Measurements from ENCODE around the gene TMEM120B.
"Not testable (repeated sequence)": the region's sequence is repeated elsewhere in the genome, so short reads cannot be mapped to it uniquely, and the experiment has no call there.

The TMEM120B gene

GRCh38 chr12:121776190-121777098 lies 63.9 kb downstream of the TMEM120B start:
- DNase-seq = no peak

DNA sequence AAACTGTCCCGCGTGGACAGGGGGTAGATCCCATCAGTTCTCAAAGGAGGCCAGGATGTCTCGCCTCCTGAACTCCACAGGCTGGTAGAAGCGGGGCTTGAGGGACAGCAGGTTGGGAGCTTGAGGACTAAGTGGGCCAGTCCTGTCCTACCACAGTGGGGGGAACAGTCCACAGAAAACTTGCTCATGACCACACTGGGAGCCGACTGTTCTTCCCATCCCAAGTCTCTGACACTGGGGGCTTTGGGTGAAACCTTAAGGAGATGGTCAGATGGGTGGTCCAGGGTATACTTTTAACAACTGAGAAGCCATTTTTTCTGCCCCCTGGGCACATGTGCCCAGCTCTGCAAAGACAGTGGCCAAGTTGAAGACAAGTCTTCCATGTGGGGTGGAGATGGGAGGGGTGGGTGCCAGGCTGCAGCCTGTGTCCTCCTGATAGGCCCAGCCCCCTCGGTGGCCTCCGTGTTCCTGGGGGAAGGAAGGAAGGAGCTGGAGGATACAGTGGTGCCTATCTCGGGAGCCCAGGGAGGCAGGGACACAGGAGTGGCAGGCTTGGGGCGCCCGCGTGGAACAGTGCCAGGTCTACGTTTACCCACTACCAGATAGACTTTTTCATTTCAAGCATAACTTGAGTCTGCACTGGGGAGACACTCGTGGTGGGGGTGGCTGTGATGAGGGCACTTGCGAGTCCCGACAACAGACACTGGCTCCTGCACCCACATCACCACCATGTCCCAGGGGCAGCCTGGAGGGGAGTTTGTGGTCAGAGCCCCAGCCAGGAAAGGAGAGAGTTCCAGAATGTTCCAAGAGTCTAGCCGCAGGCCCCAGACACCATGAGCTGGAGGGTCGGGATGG lies 66.2 kb downstream of the TMEM120B start:
- DNase-seq = no peak

DNA sequence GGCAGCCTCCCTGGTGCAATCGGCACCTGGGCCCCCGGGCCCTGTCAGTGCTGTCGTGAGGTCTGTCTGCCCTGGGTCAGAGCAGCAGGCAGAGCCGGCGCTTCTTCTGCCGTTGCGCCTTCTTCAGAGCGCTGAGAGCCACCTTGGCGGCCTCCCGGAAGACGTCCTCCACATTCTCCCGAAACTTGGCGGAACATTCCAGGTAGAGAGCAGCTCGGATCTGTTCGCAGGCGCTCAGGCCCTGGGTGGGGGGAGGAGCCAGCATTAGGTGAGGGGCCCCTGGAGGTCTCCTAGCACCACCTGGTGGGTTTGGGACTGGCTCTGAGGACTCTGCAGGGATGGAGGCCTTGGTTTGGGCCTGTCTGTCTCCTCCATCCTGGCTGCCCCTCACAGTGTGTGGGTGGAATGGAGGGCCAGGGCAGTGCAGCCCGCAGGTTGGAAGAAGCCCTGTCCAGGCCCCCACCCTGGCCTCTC lies 66.9 kb downstream of the TMEM120B start:
- no peak for DNase-seq

DNA sequence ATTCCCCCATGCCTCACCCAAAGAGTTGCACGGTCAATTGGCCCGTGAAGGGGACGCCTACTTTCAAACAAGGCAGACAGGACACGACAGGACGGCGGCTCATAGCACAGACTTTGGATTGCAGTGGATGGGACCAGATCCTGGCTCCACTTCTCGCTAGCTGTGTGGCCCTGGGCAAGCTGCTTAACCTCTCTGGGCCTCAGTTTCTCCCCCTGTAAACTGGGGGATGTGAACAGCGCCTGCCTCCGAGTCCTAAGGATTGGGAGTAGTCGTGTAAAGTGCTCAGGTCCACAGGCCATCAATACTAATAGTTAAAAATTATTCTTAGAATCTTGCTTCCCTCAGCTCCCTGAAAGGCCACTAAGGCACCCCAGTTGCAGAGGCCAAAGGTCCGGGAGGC lies 67.9 kb downstream of the TMEM120B start:
- DNase-seq = no peak

GRCh38 chr12:121781484-121781997 lies 69.0 kb downstream of the TMEM120B start:
- no peak for DNase-seq

DNA sequence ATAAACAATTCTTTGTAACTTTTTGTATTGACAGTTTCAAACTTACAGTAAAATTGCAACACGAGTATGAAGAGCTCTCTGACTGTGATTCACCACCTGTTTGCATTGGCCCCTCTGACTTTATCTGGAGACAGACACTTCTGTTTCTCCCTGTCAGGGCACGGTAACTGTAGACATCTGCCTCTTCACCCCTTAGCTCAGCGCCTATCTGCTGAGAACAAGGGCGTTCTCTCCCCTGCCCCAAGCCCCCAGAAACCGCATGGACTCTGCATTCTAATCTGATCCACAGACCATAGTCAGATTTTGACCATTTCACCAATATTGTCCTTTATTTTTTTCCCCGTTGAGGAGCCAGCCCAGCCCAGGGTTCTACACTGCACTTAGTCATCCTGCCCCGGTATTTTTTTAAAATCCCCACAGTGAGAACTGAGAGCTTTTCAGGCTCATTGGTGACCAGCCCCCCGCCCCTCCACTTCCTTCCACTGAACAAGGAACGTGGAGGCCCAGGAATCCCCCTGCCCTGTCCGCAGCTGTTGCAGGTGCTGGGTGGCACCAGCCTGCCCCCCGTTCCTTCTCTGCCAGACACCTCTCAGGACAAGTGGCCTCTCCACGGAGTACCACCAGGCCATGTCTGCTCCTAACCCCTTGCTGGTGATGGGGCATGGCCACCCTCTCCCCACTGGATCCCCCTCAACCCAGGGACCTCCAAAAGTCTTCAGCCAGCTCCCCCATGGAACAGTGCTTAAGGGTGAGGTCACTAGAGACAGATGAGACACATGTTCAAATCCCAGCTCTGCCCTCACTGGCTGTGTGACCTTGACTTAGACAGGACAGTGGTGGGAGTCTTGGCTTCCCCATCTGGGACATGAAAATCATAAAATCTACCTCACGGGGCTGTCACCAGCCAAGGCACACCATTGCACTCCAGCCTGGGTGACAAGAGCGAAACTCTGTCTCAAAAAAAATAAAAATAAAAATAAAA lies 69.7 kb downstream of the TMEM120B start:
- no peak for DNase-seq

- DNase-seq = no peak
Observed at GRCh38 chr12:121783766-121784165, 71.2 kb downstream of the TMEM120B start.

DNA sequence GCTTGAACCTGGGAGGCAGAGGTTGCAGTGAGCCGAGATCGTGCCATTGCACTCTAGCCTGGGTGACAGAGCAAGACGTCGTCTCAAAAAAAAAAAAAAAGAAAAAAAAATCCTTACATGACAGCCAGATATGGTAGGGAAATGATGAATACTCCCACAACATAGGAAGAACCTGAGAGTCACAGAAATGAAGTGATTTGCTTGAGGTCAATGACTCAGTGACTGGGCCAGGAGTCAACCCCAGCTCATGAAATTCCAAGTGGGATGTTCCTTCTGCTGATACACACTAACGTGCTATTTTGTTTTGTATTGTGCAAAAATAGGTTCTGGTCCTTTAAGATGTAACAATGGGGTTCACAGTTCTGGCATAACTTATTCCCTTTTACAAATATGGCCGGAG lies 71.9 kb downstream of the TMEM120B start:
- no peak for DNase-seq

DNA sequence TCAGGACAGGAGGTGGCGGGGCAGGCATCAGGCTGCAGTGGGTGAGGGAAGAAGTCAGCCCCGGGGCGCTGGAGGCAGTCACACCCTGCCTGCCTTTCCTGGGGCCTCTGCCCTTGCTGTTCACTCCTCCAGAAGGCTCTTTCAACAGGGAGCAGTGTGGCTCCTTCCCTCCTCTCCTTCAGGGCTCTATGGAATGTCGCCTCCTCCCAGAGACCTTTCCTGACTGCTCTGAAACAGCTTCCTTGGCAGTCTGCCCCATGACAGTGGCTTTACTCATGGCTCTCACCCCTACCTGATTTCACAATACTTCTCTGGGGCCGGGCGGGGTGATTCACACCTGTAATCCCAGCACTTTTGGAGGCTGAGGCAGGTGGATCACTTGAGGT lies 73.9 kb downstream of the TMEM120B start:
- no peak for DNase-seq

DNA sequence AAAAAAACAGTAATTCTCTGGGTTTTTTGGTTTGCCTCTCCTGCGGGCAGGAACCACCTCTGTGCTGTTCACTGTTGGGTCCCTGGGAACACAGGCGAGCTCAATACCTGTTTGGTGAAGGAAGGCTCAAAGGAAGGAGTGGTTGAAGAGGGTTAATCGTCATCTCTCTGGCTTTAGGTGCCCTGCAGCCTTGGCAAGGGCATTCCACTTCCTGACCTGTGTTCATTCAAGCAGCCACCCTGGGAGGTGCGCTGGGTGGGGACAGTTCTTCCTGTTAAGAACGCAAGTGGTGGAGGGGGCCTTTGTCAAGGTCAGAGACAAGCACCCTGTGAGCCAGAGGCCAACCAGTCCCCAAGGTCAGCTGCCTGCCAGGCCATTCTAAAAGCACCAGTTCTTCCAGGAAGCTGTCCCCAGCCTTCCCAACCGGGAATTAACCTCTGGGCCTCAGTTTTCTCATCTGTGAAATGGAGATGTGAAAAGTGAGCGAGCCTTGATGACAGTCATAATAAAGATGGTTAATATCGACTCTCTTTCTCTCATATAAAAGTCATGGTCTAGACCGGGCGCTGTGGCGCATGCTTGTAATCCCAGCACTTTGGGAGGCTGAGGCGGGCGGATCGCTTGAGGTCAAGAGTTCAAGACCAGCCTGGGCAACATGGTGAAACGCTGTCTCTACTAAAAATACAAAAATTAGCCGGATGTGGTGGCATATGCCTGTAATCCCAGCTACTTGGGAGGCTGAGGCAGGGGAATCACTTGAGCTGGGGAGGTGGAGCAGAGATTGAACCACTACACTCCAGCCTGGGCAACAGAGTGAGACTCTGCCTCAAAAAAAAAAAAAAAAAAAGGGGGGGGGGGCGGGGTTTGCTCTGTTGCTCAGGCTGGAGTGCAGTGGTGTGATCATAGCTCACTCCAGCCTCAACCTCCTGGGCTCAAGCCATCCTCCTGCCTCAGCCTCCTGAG lies 74.8 kb downstream of the TMEM120B start:
- DNase-seq = no peak

DNA sequence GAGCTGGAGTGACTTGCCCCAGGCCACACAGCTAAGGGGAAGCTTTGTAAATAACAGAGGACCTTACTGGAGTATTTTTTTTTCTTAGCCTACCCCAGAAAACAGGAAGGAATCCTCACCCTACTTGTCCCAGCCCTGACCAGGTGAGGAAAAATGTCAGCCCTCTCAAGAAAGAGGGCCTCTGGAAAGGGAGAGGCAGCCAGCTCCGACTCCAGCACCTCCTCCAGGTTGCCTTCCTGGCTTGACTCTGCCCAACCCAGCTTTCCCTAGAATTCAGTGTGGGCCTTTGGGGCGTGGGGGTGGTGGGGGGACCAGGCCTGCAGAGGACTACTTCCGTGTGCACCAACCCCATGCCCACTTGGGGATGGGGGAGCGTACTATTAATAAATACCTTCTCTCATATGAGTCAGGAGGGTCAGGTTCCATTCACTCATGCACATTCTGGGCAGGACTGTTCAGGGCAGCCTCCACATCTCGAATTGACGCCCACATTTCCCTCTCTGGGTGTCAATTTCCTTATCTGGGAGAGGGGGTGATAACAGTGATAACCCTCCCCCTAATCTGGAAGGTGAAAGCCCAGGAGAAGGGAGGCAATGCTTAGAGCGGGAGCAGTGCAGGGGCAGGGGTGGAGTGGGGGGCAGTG lies 75.7 kb downstream of the TMEM120B start:
- DNase-seq = no peak

- DNase-seq = no peak
Observed at GRCh38 chr12:121789233-121789781, 76.8 kb downstream of the TMEM120B start.

DNA sequence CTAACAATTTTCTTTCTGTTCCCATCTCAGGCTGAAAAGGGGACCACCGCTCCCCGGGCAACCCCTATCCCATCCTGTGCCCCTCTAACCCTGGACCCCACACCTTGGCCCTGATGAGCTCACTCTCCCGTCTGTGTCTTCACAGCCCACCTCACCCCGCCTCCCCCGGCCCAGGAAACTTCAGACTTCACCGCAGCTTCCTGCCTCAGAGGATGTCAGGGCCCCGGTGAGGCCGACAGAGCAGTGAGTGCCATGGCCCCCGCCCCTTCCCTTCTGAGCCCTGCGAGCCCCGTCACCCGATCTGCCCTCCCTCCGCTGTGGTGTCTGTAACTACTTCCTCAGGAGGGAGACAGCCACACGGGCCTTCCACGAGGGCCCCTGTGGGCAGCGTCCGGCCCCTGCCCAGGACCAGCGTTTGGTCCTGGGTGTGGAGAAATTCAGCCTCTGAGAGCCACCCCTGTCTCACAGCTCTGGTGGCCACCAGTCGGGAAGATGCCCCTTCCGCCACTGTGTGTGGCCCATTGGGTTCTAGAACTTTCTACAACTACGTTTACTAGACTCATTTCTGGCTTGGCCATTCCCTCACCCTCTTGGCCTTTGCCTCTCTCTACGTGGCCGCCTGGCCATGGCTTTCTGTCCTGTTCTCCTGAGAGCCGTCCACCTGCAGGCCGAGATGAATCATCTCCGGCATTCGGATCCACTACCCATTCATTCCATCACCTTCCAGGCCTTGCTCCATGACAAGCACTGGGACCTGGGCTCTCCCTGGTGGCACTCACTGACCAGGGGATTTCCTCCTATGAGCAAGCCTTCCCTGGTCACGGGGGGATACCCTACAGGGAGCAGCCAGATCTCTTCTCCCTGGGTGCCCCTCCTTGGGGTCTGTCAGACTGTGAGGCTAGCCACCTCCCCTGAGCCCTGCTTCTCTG lies 77.5 kb downstream of the TMEM120B start:
- DNase-seq = no peak

GRCh38 chr12:121790785-121791184 lies 78.2 kb downstream of the TMEM120B start:
- DNase-seq = not testable (repeated sequence)

GRCh38 chr12:121791671-121792551 lies 79.4 kb downstream of the TMEM120B start:
- no peak for DNase-seq

DNA sequence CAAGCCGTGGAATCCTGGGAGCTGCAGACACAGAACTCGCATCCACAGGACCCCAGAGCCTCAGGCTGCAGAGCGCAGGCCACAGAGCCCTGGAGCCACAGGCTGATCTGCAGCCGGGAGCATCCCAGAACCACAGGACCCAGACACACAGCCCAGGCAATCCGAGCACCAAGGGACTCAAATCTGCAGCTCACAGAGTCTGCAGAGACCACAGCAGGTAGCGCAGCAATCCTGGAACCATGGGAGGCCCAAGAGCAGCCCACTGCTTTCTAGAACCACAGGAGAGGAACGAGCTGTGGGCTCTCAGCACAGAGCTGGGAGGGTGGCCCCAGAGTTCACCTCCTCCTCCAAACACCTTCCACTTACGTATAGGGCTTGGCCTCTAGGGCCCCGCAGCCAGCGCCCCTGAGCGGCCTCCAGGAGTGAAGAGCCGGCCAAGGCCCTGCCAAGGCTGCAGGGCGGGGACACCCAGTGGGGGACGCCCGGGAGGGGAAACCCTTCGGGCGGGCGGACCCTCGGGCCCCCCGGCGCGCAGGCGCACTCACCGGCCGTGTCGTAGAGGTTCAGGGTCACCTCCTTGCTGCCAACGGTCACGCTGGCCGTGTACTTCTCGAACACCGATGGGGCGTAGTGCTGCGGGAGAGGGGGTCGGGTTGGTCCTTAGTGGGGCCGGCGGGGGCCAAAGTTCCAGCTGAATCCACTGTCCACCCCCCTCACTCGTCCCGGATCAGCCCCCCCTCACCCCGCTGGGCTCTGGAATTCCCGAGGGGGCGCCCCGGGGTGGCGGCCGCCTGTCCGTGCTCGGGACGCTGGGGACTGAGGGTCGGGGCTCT lies 80.3 kb downstream of the TMEM120B start:
- DNase-seq = no peak

- no peak for DNase-seq
Observed at GRCh38 chr12:121793440-121793837, 80.9 kb downstream of the TMEM120B start, which contains the start of gene RHOF. Gene RHOF (minus strand): TSS chr12:121793688. CDS start chr12:121793633, 55 bp downstream.
